8988T (cell line): ENCODE data around the gene CD79A.

ENCODE experiments used
- DNase-seq: peaks from one replicate; pipeline ENCODE4 v3.0.0; 2011

CD79A gene

DNA sequence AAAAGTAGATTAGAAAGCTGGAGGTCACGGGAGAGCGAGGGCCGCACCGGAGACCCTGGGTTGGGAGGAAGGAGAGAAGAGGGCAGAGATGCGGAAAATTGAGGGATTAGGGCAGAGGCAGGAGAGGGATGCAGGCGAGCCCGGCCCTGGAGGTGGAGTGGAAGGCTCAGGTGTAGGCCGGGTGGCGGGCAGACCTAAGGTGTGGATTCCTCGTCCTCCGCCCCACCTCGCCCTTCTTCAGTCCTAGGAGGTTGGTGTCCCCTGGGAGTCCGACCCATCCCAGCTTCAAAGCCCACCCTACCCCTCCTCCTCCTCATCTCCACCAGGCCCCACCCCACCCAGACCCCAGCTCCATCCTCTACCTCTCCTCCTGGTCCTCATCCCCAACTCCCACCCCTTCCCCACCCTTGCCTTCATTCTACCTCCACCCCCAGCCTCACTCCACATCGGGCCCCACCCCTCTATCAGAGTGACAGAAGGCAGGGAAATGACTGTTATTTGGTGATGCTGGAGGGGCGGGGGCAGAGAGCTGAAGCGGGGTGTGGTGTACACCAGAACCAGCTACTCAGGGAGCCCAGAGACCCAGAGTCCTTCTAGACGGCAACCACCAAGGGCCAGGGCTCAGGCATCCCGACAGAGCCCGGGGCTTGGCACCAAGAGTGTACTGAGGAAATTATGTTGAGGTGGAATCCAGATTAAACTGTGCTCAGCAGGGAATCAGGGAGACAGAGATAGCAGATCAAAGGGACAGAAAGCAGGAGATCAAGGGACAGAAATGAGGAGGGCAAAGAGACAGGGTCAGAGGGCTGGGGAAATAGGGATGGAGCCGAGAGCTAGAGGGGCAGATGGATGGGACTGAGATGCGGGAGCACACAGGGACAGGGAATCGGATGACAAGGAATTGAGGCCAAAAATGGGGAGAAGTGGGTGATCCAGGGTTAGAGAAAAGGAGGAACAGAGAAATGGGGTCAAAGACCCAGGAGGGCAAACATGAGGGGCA is 44.8 kb downstream of the CD79A start:
- DNase-seq = no peak

DNA sequence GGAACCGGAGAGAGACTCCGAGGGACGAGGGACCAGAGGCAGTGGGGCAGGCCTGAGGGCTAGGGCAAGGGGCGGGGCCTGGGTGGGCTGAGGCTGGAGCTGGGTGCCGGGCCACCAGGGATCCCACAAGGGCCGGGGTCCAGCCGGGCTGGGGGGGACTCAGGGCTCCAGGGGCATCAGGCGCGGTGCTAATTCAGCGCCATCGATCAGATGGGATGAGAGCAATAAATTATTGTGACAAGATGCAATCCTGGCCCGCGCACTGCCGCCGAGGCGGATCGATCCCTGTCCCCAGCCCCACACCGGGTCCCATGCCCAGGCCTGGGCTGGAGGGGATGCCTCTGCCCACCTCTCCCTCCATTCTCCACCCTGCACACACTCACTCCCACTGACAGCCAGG is 45.5 kb downstream of the CD79A start:
- DNase-seq = no peak

DNA sequence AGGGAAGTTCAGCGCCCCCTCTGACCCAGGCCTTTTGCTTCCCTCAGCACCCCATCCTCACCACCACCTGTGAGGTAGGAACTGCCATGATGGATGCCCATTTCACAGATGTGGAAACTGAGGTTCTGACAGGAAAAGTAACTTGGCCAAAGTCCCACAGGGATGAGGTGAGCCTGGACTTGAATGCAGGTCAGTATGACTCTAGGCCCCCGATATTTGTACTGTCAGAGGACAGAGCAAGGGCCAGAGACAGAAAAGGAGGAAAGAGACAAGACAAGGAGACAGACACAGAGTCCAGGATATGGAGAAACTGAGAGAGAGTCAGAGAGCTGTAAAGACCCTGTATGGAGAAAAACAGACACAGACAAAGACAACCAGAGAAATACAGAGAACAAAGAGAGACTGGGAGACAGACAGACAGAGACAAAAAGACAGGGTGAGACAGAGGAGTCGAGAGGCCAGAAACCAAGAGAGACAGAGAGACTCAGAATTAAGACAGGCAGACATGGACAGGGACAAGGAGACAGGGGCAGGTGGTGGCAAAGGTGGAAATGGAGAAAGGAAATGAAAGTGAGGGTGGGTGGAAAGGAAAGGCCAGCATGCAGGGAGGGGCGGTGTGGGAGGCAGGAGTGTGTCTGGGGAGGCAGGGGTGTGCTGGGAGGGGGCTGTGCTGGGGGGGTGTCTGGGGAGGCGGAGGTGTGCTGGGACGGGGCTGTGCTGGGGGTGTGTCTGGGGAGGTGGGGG is 46.1 kb downstream of the CD79A start:
- DNase-seq = no peak

DNA sequence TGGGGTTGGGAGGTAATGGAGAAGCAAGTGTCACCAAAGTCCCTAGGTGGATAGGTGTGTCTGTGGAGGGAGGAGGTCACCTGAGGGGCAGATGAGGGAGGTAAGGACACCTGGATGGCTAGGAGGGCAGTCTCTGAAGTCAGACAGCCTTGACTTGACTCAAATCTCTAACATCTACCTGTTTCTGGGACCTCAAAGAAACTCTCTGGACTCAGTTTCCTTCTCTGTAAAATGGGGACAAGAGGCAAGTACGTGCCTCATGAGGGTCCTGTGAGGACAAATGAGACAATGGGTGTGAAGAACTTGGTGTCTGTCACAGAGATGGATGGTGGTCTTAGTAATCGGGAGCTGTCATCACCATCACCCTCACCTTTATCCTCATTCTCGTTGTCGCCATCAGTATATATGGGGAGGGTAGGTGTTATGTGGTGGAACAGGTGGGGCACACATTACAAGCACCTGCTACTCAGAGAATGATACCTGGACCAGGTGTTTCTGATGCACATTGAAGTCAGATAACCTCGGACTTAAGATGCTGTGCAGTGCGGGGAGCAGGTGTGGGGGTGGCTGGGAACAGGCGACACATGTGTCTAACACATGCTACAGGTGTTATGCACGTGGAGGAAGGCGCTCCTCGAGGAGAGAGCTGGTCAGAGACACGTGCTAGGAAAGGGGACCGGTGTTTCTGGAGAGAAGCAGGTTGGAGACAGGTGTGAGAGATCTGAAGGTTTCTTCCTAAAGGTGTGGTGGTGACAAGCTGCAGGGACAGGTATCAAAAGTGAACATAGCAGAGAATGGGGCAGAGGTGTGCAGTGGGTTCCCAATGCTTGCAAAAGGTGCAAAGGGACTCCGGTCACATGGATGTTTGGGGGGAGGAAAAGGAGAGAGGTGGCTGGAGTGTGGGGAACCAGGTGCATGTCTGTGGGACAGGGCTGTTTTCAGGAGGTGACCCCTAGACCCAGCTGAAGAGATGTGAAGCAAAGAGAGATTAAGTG is 47.4 kb downstream of the CD79A start:
- DNase-seq = no peak

DNA sequence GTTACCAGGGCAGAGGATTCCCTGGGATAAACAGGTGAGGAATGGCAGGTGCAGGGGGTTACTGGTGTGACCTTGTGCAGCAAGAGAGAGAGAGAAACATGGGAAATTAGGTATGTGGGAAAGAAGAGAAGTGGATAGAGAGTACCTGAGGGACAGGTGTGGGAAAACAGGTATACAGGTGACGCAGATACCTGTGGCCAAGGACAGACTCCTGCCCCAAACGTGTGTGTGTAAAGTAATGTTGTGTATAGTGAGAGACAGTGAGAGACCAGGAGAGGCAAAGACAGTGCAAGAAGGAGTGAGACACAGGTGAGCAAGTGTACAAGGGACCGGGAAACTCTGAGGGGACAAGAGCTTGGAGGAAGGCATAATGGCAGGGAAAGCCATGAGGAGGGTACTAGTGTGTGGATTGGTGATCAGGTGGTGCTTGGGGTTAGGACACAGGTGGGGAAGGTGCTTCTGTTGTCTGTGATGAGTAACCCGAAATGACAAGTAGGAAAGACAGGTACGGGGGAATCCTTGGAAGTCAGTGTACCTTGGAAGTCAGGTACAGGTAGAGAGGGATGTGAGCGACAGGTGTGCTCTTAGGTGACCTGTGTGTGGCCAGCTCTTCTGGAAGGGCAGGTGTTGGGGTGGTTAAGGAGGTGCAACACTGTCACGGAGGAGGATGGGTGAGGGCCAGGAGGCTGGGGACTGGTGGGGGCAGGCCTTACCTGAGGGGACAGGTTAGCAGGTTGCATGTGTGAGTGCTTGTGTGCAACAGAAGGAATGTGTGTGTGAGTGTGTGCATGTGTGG is 48.3 kb downstream of the CD79A start:
- DNase-seq = no peak

DNA sequence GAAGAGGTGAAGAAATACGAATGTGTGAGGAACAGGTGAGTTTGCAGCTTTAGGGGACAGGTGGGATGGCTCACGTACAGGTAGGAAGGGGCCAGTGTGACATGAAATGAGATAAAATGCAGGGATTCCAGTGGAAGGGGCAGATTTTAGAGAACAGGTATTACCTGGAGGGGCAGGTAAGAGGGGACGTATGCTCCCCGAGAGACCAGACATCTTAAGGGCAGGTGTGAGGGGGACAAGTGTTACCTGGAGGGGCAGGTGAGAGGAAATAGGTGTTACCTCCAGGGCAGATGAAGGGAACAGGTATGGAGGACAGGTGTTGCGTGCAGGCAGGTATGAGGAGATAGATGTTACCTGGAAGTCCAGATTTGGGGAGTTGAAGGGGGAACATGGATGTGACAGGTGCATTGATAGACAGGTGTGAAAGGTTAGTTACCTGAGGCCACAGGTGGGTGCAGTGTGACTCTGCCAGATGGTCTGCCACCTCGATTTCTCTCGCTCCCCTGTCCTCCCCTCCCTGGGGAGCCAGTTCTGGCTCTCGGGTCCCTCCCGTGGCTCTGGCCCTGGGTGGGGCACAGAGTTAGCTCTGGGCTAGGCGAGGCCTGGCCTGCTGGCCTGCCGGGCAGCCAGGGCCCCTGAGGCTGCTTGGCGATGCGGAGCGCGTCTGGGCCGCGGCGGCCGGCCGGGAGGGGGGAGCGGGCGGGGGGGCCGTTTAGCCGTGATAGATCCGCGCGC is 49.1 kb downstream of the CD79A start:
- DNase-seq = no peak

DNA sequence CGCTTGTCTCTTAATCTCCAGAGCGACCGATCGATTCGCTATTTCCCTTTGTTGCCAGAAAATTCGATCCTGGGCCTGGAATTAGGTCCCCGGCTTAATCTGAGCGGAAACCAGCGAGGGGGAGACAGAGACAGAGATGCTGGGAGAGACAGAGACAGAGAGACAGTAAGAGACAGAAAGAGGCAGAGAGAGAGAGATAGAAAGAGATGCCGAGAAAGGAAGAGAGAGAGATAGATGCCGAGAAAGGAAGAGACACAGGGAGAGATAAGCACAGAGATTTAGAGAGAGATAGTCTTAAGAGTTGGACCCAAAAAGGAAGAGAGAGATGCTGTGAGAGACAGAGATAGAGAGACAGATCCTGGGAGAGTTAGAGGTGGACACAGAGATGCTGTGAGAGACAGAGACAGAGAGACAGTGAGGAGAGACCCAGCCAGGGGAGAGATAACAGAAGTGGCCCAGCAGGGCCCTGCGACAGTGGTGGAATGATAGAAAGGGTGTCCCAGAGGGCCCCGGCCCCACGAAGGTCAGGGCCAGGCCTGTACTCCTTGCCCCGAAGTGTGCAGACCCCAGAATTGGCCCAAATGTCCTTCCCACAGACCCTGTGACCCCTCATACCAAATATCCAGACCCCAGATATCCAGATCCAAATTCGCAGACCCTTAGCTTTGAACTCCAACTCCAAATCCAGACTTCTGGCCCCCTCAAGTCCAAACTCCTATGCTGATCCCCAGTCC is 49.9 kb downstream of the CD79A start:
- no peak for DNase-seq

DNA sequence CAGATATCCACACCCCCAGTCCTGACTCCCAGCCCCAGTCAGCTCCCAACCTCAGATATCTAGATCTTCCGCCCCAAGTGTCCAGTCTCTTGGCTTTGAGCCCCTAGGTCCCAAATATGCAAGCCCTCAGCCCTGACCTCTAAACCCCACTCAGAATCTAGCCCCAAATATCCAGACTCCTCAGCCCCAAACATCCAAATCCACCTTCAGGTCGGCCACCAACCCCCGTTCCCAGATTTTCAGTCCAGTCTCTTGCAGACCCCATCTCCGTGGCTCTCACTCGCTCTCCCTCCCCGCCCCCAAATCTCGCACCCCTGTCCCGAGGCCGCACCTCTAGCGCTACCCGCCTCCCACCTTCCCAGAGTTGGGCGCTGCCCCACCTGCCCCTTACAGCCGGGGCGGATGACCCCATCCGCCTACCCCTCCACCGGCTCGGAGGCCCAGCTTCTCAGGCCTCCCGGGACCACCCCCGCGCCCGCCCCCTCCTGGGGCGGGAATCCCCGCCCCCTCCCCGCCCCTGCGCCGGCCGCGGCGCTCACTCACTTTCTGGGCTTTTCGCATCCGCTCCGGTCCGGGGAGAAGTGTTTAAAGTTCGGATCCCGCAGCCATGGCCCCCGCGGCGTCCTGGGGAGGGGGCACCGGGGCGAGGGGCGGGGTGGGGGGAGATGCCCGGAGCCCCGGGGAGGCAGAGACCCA is 50.6 kb downstream of the CD79A start:
- peak; percentile 72 for DNase-seq

DNA sequence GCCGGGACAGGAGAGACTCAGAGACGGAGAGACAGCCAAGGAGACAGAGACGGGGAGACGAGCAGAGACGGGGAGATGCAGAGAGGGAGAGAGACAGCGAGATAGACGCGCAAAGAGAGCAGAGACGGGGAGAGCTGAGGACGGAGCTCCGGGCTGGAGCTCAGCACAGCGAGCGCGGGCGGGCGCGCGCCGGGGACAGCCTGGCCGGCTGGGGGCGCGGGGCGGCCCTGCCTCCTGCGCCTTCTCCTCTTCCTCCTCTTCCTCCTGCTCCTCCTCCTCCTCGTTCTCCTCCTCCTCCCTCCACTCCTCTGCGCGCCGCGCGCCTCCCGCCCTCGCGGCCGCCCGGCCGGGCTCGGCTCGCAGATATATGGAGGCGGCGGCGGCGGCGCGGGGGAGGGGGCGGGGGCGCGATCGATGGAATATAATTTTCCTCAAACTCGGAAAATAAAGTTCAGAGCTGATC is 51.2 kb downstream of the CD79A start, which contains the start of gene ERFL:
TSS of gene ERFL (minus strand) at position 229 of the 463 bp plus-strand sequence. CDS start 15,530 bp downstream, outside the sequence.
- DNase-seq = peak; percentile 70

DNA sequence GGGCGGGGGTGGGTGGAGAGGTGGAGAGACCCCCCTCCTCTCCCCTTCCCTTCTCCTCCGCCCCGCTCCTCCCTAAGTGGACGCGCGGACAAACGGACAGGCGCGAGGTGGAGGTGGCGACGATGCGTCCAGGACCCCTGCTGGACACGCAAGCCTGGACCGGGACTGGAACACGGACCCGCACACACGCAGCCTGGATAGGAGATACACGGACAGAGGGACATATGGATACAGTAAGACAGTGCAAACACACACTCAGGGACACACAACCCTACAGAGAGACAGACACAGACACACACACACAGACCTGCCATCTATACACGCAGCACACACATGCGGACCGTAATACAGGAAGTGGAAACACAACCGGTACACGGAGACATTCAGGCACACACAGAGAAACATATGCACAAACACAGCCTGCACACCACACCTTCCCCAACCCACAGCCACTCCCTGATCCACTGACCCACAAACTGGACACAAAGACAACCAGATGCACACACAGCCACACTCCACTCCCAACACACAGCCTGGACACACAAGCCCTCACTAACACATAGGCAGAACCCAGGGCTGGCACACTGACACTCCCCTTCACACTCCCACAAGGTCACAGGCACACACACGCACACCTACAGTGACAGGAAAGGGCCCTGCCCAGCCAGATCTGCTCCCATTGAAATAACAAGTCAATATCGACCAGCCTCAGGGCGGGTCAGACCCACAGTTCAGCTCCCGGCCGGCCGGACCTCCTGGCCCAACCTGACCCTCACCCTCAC is 51.9 kb downstream of the CD79A start:
- no peak for DNase-seq

DNA sequence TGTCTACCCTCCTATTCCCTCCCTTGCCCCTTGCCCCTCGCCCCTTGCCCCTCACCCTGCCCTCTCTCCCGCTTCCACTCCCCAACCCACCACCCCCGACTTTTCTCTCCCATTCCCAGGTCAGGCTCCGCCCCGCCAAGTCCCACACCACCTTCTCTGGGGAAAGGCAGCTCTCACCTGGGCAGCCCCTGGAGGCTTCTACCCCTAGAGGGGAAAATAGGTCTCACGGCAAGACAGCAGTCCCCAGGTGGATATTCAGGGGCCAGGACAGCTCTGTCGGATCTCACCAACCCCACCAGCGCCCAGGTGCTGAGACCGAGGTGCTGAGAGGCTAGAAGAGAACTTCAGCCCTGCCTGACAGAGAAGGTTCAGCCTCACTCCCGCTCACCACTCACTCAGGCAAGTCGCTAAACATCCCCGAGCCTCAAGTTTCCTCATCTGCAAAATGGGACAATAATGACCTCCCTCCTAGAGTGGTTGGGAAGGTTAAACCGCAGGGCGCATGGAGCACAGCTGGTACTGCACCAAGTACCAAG is 52.5 kb downstream of the CD79A start:
- DNase-seq = no peak

DNA sequence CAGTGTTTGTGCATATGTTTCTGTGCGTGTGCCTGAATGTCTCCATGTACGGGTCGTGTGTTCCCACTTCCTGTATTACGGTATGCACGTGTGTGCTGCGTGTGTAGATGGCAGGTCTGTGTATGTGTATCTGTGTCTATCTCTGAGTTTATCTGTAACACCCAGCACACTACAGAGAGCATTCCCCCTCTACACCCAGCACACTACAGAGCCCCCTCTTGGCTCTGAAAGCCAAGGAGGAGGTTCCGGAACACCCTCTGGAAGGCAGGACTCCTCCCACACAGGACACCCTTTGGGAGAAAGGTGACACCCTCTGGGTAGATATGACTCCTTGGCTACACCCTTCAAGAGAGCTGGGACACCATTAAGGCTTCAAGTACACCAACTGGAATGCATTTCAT is 53.2 kb downstream of the CD79A start:
- no peak for DNase-seq
